HCT116 (cell line): ENCODE measurements around the gene IQGAP2.
A peak's percentile ranks its signal among the peaks of the same experiment; 100 is the strongest.

Experiments
- CEBPB ChIP-seq: IDR thresholded peaks from 2 replicates; pipeline ENCODE4 v1.6.1; 2012; ENCODE audit warnings: low read depth
- ELF1 ChIP-seq: IDR thresholded peaks from 2 replicates; pipeline ENCODE4 v1.6.1; 2012; ENCODE audit warnings: low read depth, borderline replicate concordance
- EZH2 ChIP-seq: fragments of 200-600 bp; sonication (generic); IDR thresholded peaks from 2 replicates; pipeline ENCODE4 v1.6.1; 2017; ENCODE audit warnings: antibody characterized with exemption, mixed run types
- EZH2phosphoT487 ChIP-seq: fragments of 200-600 bp; IDR thresholded peaks from 2 replicates; pipeline ENCODE4 v1.6.1; 2018; ENCODE audit warnings: antibody characterized with exemption, borderline replicate concordance
- POLR2A ChIP-seq: IDR thresholded peaks from 2 replicates; pipeline ENCODE4 v1.7.0; 2011; ENCODE audit warnings: borderline replicate concordance; ENCODE audit not compliant: insufficient read depth, insufficient read length; ENCODE audit errors: extremely low read depth
- POLR2AphosphoS5 ChIP-seq: IDR thresholded peaks from 2 replicates; pipeline ENCODE4 v1.6.1; 2011; ENCODE audit warnings: mild to moderate bottlenecking, low read depth, low read length, moderate library complexity
- RAD21 ChIP-seq: IDR thresholded peaks from 2 replicates; pipeline ENCODE4 v1.6.1; 2012; ENCODE audit warnings: low read depth, mild to moderate bottlenecking
- TCF7L2 ChIP-seq: IDR thresholded peaks from 2 replicates; pipeline ENCODE4 v1.7.0; 2011; ENCODE audit warnings: borderline replicate concordance, inconsistent platforms; ENCODE audit not compliant: insufficient read depth, insufficient read length; ENCODE audit errors: extremely low read depth
- YY1 ChIP-seq: IDR thresholded peaks from 2 replicates; pipeline ENCODE4 v1.6.1; 2011; ENCODE audit warnings: low read length, low read depth, moderate library complexity, mild to moderate bottlenecking; ENCODE audit not compliant: insufficient replicate concordance; ENCODE audit errors: extremely low read depth
- ZFX ChIP-seq: fragments of 450-650 bp; IDR thresholded peaks from 2 replicates; pipeline ENCODE4 v1.6.1; 2017
- ZNF274 ChIP-seq: fragments of 200-500 bp; sonication (Bioruptor generic); IDR thresholded peaks from 2 replicates; pipeline ENCODE4 v1.6.1; 2014; ENCODE audit warnings: mild to moderate bottlenecking, low read depth, low read length, inconsistent platforms
- TF ChIP-seq, protein P1 (sequence below), 3 experiments: fragments of 200-600 bp in 1 of 3; sonication (generic) in 1 of 3; IDR thresholded peaks in 2 of 3; conservative IDR thresholded peaks in 1 of 3; 2 replicates each; pipeline ENCODE4 v1.5.1; 2012 to 2017; ENCODE audit warnings: low read depth in 2 of 3, low read length in 2 of 3, antibody characterized with exemption in 1 of 3, borderline replicate concordance in 1 of 3, control low read depth in 1 of 3, mild to moderate bottlenecking in 1 of 3, mixed read lengths in 1 of 3, mixed run types in 1 of 3, moderate library complexity in 1 of 3; ENCODE audit not compliant: insufficient read depth in 1 of 3
- TF ChIP-seq, protein P2 (sequence below): IDR thresholded peaks from 2 replicates; pipeline ENCODE4 v1.6.1; 2012; ENCODE audit warnings: low read depth
- TF ChIP-seq, protein P3 (sequence below): IDR thresholded peaks from 2 replicates; pipeline ENCODE4 v1.6.1; 2012

DNA sequence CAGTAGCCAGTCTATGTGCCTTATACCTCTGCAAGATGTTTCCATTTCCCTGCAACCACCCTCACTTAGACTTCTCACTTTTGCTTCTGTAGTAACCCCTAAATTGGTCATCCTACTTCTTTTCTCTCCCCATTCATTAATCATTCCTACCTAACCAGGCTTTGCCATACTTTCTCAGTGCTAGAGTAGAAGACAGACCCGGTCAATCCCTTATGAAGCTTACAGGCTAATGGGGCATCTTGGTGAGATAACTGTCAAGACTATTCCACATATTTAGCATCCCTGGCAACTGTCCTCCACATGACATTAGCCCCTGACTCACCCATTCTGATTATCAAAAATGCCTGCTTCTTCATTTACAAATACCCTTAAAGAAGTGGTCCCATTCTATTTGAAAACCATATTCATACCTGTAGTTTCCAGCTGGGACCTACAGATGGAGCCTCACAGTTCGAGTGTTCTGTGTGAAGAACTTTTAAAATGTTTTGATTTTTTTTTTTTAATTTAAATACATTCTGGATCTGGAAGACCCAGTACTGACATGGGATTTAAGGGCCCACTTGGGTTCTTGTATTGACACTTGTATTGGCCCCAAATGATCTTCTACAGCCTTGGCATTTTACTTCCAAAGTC is 199.1 kb downstream of the IQGAP2 start:
- TF ChIP-seq, protein P1, sequence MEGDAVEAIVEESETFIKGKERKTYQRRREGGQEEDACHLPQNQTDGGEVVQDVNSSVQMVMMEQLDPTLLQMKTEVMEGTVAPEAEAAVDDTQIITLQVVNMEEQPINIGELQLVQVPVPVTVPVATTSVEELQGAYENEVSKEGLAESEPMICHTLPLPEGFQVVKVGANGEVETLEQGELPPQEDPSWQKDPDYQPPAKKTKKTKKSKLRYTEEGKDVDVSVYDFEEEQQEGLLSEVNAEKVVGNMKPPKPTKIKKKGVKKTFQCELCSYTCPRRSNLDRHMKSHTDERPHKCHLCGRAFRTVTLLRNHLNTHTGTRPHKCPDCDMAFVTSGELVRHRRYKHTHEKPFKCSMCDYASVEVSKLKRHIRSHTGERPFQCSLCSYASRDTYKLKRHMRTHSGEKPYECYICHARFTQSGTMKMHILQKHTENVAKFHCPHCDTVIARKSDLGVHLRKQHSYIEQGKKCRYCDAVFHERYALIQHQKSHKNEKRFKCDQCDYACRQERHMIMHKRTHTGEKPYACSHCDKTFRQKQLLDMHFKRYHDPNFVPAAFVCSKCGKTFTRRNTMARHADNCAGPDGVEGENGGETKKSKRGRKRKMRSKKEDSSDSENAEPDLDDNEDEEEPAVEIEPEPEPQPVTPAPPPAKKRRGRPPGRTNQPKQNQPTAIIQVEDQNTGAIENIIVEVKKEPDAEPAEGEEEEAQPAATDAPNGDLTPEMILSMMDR (IDR thresholded peaks at IDR 0.05 in 2 of 3, conservative IDR thresholded peaks at IDR 0.05 in 1 of 3; ENCODE audit: borderline replicate concordance in 1 of 3, insufficient read depth in 1 of 3, low read depth in 2 of 3, low read length in 2 of 3) = peak; percentile 35 to 37 (median 36); a peak in 5 of 6 replicates
- TF ChIP-seq YY1 (no peak), POLR2A (no peak), EZH2phosphoT487 (no peak), POLR2AphosphoS5 (no peak), EZH2 (no peak), CEBPB (no peak), ZFX (no peak), ELF1 (no peak), RAD21 (peak; percentile 47), ZNF274 (no peak), TCF7L2 (no peak)
- TF ChIP-seq, protein P2, sequence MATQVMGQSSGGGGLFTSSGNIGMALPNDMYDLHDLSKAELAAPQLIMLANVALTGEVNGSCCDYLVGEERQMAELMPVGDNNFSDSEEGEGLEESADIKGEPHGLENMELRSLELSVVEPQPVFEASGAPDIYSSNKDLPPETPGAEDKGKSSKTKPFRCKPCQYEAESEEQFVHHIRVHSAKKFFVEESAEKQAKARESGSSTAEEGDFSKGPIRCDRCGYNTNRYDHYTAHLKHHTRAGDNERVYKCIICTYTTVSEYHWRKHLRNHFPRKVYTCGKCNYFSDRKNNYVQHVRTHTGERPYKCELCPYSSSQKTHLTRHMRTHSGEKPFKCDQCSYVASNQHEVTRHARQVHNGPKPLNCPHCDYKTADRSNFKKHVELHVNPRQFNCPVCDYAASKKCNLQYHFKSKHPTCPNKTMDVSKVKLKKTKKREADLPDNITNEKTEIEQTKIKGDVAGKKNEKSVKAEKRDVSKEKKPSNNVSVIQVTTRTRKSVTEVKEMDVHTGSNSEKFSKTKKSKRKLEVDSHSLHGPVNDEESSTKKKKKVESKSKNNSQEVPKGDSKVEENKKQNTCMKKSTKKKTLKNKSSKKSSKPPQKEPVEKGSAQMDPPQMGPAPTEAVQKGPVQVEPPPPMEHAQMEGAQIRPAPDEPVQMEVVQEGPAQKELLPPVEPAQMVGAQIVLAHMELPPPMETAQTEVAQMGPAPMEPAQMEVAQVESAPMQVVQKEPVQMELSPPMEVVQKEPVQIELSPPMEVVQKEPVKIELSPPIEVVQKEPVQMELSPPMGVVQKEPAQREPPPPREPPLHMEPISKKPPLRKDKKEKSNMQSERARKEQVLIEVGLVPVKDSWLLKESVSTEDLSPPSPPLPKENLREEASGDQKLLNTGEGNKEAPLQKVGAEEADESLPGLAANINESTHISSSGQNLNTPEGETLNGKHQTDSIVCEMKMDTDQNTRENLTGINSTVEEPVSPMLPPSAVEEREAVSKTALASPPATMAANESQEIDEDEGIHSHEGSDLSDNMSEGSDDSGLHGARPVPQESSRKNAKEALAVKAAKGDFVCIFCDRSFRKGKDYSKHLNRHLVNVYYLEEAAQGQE = no peak
- TF ChIP-seq, protein P3, sequence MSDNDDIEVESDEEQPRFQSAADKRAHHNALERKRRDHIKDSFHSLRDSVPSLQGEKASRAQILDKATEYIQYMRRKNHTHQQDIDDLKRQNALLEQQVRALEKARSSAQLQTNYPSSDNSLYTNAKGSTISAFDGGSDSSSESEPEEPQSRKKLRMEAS = no peak
